ENCODE data around the gene GLYATL3. TPM values are rescaled to one million over a fixed set of nuclear protein-coding genes. Genes with fewer than 3 reads are reported as not detected.

Gene GLYATL3
- polyA plus RNA-seq, 3 donors: not detected

DNA sequence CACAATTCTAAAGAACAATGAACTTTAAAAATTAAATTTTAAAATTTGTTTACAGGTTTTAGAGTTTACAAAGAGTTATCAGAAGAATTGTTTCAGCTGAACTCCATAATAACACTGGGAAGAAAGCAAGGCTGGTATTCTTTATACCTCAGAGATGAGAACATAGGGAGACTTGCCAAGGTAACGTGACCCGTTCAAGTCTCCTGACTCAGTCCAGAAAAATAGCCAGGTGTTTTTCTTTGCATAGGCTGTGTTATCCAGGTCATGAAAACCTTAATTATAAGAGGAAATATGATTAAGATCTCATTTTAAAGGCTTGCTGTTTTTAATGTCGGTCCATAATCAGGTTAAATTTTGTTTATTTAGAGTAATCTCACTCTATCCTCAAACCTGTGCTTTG is 42.2 kb downstream of the GLYATL3 start:
- Histone ChIP-seq H4K20me1 (ENCODE audit: insufficient read depth, low read length) (no peaks in the 10 kb centered on the region), H3K4me1 (ENCODE audit: control insufficient read depth in 1 of 2, insufficient read depth in 2 of 2, low read length in 2 of 2) (no peaks in the 10 kb centered on the region), H3K27me3 (ENCODE audit: control insufficient read depth in 2 of 2, insufficient read depth in 2 of 2, low read length in 2 of 2) (no peaks in the 10 kb centered on the region), H3K9me3 (replicated peaks in 1 of 2; ENCODE audit: control insufficient read depth in 1 of 2, insufficient read depth in 1 of 2, low read length in 2 of 2) (no peaks in the 10 kb centered on the region), H3K79me2 (ENCODE audit: insufficient read depth, low read length) (no peaks in the 10 kb centered on the region), H3K9ac (ENCODE audit: insufficient read depth, low read length, poor library complexity, severe bottlenecking) (no peak overlapping the region), H2AFZ (ENCODE audit: insufficient read depth, low read depth, low read length, poor library complexity, severe bottlenecking) (no peak overlapping the region), H3K4me2 (replicated peaks; ENCODE audit: extremely low read depth, low read length, poor library complexity, severe bottlenecking) (no peak overlapping the region), H3K36me3 (replicated peaks in 1 of 2; ENCODE audit: control insufficient read depth in 1 of 2, insufficient read depth in 2 of 2, low read length in 2 of 2) (no peaks in the 10 kb centered on the region), H3K4me3 (replicated peaks in 1 of 3; ENCODE audit: low read depth in 2 of 3, low read length in 3 of 3) (no peak overlapping the region), H3K27ac (ENCODE audit: low read depth in 1 of 2, low read length in 2 of 2) (no peak overlapping the region)
- intact Hi-C loops (cut with micrococcal nuclease): no loop called here
- Mint-ChIP-seq H3K27me3 (ENCODE audit: low read depth in 3 of 3) (peaks cover 2 to 4% (median 3%) of the 10 kb centered on the region in 3 donors), H3K4me3 (no peak overlapping the region), H3K9me3 (peaks cover 0 to 2% (median 0%) of the 10 kb centered on the region in 7 donors), H3K4me1 (peaks cover 12% of the 10 kb centered on the region), H3K27ac (no peak overlapping the region), H3K36me3 (no peaks in the 10 kb centered on the region)
- WGBS (ENCODE audit: insufficient coverage): 100% methylated on average over 2 of the region's 3 CpGs
- DNase-seq: no peak
- TF ChIP-seq, protein P1, sequence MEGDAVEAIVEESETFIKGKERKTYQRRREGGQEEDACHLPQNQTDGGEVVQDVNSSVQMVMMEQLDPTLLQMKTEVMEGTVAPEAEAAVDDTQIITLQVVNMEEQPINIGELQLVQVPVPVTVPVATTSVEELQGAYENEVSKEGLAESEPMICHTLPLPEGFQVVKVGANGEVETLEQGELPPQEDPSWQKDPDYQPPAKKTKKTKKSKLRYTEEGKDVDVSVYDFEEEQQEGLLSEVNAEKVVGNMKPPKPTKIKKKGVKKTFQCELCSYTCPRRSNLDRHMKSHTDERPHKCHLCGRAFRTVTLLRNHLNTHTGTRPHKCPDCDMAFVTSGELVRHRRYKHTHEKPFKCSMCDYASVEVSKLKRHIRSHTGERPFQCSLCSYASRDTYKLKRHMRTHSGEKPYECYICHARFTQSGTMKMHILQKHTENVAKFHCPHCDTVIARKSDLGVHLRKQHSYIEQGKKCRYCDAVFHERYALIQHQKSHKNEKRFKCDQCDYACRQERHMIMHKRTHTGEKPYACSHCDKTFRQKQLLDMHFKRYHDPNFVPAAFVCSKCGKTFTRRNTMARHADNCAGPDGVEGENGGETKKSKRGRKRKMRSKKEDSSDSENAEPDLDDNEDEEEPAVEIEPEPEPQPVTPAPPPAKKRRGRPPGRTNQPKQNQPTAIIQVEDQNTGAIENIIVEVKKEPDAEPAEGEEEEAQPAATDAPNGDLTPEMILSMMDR (IDR thresholded peaks at IDR 0.05): no peak

DNA sequence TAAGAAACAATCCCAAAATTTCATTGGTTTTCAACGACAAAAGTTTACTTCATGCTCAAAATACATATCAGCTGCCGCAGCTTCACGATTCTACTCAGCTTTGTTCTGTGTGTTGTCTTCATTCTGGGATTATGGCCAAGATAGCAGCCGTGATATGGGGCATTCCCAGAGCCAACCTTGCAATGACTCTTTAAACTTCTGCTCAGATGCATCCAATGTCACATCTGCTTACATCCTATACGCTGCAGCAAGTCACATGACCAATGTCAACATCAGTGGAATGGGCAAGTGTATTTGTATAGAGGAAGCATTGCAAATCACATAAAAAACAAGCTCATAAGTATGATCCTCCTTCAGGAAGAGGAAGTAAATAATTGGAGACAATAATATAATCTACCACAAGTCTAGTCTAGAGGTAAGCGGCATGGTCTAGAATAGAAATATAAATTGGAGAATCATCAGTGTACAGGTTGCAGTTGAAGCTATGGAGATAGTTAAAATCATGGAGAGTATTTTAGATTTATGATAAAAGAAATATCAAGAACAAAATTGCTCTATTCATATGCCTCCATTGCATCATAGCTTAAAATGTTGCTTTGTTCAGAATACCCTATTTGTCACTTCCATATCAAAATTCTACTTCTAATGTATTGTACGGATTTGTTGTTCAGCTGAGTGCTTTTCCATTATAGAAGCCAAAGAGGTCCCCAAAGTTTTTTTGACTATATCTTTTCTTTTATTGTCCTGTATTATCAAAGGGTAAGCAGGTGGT is 43.5 kb downstream of the GLYATL3 start:
- Histone ChIP-seq H3K9ac (ENCODE audit: insufficient read depth, low read length, poor library complexity, severe bottlenecking) (no peak overlapping the region), H3K4me3 (replicated peaks in 1 of 3; ENCODE audit: low read depth in 2 of 3, low read length in 3 of 3) (no peak overlapping the region), H3K27me3 (ENCODE audit: control insufficient read depth in 2 of 2, insufficient read depth in 2 of 2, low read length in 2 of 2) (no peaks in the 10 kb centered on the region), H2AFZ (ENCODE audit: insufficient read depth, low read depth, low read length, poor library complexity, severe bottlenecking) (no peak overlapping the region), H3K27ac (ENCODE audit: low read depth in 1 of 2, low read length in 2 of 2) (no peak overlapping the region), H3K4me1 (ENCODE audit: control insufficient read depth in 1 of 2, insufficient read depth in 2 of 2, low read length in 2 of 2) (no peaks in the 10 kb centered on the region), H4K20me1 (ENCODE audit: insufficient read depth, low read length) (no peaks in the 10 kb centered on the region), H3K79me2 (ENCODE audit: insufficient read depth, low read length) (no peaks in the 10 kb centered on the region), H3K9me3 (replicated peaks in 1 of 2; ENCODE audit: control insufficient read depth in 1 of 2, insufficient read depth in 1 of 2, low read length in 2 of 2) (no peaks in the 10 kb centered on the region), H3K4me2 (replicated peaks; ENCODE audit: extremely low read depth, low read length, poor library complexity, severe bottlenecking) (no peak overlapping the region), H3K36me3 (replicated peaks in 1 of 2; ENCODE audit: control insufficient read depth in 1 of 2, insufficient read depth in 2 of 2, low read length in 2 of 2) (no peaks in the 10 kb centered on the region)
- Mint-ChIP-seq H3K4me1 (peaks cover 12% of the 10 kb centered on the region), H3K27ac (no peak overlapping the region), H3K27me3 (ENCODE audit: low read depth in 3 of 3) (peaks cover 0 to 4% (median 2%) of the 10 kb centered on the region in 3 donors), H3K4me3 (no peak overlapping the region), H3K36me3 (no peaks in the 10 kb centered on the region), H3K9me3 (peaks cover 0 to 2% (median 0%) of the 10 kb centered on the region in 7 donors)
- DNase-seq: peak in 1 of 3 donors; percentile 30
- intact Hi-C loops (cut with micrococcal nuclease): no loop called here
- WGBS (ENCODE audit: insufficient coverage): no CpG with 5 or more reads among the region's 7 CpGs
- TF ChIP-seq, protein P1 (IDR thresholded peaks at IDR 0.05): no peak

All from CD14-positive monocyte (primary cell).